ENCODE data around the gene RGS6.

RGS6 gene

DNA sequence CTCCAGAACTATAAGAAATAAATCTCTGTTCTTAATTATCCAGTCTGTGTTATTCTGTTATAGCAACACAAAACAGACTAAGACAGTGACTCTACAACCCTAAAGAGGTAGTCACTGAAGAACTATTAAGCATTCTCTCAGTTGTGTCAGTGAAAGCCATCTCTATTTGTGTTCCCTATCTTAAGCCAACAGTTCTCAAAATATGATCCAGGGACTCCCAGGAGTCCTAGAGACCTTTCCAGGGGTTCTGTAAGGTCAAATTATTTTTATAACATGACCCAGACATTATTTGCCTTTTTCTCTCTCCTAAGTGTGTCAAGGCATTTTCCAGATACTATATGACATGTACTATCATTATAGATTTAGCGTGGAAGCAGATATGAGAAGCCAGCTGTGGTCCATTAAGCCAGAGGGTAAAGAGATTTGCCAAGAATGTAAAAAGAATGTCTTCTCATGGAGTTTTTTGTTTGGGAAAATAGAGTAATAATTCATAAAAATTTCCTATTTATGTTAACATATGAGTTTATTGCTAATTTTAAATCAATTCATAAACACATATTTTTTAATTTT is 315.8 kb downstream of the RGS6 start:
- no peak for DNase-seq (ENCODE audit: low read depth)
- TF ChIP-seq, protein P1, sequence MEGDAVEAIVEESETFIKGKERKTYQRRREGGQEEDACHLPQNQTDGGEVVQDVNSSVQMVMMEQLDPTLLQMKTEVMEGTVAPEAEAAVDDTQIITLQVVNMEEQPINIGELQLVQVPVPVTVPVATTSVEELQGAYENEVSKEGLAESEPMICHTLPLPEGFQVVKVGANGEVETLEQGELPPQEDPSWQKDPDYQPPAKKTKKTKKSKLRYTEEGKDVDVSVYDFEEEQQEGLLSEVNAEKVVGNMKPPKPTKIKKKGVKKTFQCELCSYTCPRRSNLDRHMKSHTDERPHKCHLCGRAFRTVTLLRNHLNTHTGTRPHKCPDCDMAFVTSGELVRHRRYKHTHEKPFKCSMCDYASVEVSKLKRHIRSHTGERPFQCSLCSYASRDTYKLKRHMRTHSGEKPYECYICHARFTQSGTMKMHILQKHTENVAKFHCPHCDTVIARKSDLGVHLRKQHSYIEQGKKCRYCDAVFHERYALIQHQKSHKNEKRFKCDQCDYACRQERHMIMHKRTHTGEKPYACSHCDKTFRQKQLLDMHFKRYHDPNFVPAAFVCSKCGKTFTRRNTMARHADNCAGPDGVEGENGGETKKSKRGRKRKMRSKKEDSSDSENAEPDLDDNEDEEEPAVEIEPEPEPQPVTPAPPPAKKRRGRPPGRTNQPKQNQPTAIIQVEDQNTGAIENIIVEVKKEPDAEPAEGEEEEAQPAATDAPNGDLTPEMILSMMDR (IDR thresholded peaks at IDR 0.05; ENCODE audit: low read depth, low read length, missing control alignments) = no peak

DNA sequence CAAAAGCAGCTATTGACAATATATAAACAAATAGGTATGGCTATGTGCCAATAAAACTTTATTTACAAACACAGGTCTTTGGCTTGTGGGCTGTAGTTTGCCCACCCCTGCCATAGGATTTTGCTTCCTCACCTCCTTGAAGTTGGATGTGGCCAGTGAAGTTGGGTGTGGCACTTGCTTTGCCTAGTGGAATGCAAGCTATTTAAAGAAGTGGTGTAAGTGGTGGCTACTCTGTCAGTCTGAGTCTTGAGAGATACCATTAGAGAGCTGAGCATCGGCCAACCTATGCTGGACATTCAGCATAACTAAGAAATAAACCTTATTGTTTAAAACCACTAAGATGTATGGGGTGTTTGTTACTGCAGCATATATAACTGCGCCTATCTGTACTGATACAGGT is 321.3 kb downstream of the RGS6 start:
- no peak overlapping the region for H3K4me3 ChIP-seq (ENCODE audit: low read depth, low read length)
- TF ChIP-seq, protein P1 (IDR thresholded peaks at IDR 0.05; ENCODE audit: low read depth, low read length, missing control alignments) = no peak
- no peak for DNase-seq (ENCODE audit: low read depth)

More for the DNA sequence above, 315.8 kb downstream of the RGS6 start:
- no peak overlapping the region for H3K4me3 ChIP-seq (ENCODE audit: low read depth, low read length)

DNA sequence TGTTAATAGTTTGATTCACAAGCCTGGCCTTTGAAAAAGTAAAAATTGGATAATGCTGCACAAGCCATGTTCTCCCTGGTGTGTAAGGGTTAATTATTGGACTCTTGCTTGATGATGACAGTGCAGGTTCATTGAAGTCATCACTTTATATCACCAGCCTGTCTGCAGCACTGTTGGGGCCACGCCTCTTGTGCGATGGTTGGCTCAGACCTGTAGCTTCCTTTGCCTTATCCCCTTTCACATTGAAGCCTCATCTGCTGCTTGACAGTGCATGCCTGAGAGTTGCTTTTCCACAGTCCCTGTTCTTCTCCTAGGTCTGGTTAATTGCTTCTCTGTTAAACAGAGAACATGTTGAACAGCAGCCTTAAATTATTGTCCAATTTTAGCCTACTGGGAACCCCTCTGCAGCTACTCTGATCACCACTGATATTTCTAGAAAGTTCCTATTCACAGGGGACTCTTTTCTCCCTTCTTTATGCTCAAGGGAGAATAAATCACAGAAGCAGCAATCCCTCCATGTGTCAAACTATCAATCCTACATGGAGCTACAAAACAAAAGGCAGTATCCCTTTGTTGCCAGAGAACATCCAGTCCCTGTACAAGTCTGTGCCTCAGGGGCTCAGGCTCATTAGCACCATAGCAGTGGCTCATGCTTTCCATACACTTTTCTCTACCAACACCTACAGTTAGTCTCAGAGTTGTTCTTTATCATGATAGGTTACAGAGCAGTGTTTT is 322.1 kb downstream of the RGS6 start:
- DNase-seq (ENCODE audit: low read depth) = no peak
- no peak overlapping the region for H3K4me3 ChIP-seq (ENCODE audit: low read depth, low read length)
- TF ChIP-seq, protein P1 (IDR thresholded peaks at IDR 0.05; ENCODE audit: low read depth, low read length, missing control alignments) = no peak

DNA sequence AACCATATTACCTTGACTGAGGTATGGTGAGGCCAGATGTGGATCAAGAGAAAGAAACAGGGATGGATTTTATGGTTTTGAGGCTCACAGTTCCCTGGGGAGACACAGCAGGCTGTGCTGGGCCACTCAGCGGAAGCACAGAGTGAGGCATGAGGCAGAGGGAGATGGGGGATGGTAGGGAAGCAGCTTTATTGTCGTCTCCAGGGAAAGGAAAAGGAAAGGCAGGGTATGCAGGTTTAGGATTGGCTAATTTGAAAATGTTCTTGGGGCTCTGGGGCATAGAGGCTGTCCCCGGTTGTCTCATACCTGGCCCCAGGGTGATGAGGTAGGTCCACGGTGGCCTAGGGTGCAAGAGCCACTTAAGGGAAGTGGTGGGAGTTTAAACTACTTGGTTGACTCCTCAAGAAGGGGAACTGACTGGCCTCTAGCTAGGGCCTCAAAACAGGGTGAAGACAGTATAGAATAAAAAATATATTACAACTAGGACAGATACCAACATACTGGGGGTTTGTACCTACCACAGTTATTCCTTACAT is 322.8 kb downstream of the RGS6 start:
- no peak overlapping the region for H3K4me3 ChIP-seq (ENCODE audit: low read depth, low read length)
- TF ChIP-seq, protein P1 (IDR thresholded peaks at IDR 0.05; ENCODE audit: low read depth, low read length, missing control alignments) = no peak
- DNase-seq (ENCODE audit: low read depth) = no peak

DNA sequence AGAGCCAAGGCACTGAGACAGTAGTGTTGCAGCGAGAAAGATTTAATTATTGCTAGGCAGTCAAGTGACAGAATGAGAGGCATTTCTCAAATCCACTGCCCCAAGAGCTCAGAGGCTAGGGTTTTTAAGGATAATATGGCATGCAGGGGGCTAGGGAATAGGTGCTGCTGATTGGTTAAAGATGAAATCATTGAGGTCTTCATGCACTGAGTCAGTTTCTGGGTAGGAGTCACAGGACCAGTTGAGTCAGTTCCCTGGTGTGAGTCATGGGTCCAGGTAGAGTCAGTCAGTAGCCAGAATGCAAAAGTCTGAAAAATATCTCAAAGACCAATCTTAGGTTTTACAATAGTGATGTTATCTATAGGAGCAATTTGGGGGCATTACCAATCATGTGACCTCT is 323.8 kb downstream of the RGS6 start:
- no peak for DNase-seq (ENCODE audit: low read depth)
- no peak overlapping the region for H3K4me3 ChIP-seq (ENCODE audit: low read depth, low read length)
- TF ChIP-seq, protein P1 (IDR thresholded peaks at IDR 0.05; ENCODE audit: low read depth, low read length, missing control alignments) = no peak

DNA sequence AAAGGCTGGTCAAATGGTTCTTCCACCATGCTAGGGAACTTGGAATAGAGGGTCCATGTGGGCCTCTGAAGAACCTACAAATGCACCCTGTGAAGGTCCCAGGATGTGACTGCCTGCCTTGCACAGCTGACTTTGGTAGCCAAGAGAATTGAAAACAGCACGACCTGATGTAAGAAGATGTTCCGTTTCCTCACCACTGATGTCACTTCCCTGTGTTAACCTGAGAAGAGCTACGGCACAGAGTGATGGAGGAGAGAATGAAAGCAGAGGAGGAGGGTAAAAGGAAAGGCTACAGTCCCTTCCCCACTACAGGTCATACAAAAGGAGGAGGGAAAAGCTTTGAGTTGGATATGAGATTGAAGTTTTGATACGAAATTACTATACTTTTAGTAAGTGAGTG is 328.8 kb downstream of the RGS6 start:
- DNase-seq (ENCODE audit: low read depth) = no peak
- TF ChIP-seq, protein P1 (IDR thresholded peaks at IDR 0.05; ENCODE audit: low read depth, low read length, missing control alignments) = no peak
- H3K4me3 ChIP-seq (ENCODE audit: low read depth, low read length) = no peak overlapping the region

Data from GM12864 (cell line).